ENCODE results near the gene DUOXA1.

GRCh38 chr15:45102226-45102625 is 27.5 kb downstream of the DUOXA1 start:
- TF ChIP-seq CTCF (conservative IDR thresholded peaks at IDR 0.05 in 1 of 2, IDR thresholded peaks at IDR 0.05 in 1 of 2; ENCODE audit: low read depth in 1 of 2, low read length in 2 of 2): no peak
- no peak for TF ChIP-seq EZH2 (IDR thresholded peaks at IDR 0.05; ENCODE audit: low read length, missing control alignments)
